Measurements from ENCODE around the gene TIPRL.

Gene TIPRL

GRCh38 chr1:168135921-168136708 lies 42.6 kb upstream of the TIPRL start:
- Histone ChIP-seq H3K36me3 (no peaks in the 10 kb centered on the region), H3K27me3 (peaks cover 89% of the 10 kb centered on the region), H3K4me3 (ENCODE audit: low read depth in 1 of 2, low read length in 1 of 2) (peak overlapping the region; percentile 31 to 63), H3K4me1 (ENCODE audit: control insufficient read depth in 1 of 2, insufficient read depth in 1 of 2, low read depth in 1 of 2, low read length in 1 of 2) (peaks cover 12 to 15% of the 10 kb centered on the region in 2 experiments), H3K27ac (no peak overlapping the region), H3K9me3 (no peaks in the 10 kb centered on the region)
- TF ChIP-seq CTCF (IDR thresholded peaks at IDR 0.05): no peak

DNA sequence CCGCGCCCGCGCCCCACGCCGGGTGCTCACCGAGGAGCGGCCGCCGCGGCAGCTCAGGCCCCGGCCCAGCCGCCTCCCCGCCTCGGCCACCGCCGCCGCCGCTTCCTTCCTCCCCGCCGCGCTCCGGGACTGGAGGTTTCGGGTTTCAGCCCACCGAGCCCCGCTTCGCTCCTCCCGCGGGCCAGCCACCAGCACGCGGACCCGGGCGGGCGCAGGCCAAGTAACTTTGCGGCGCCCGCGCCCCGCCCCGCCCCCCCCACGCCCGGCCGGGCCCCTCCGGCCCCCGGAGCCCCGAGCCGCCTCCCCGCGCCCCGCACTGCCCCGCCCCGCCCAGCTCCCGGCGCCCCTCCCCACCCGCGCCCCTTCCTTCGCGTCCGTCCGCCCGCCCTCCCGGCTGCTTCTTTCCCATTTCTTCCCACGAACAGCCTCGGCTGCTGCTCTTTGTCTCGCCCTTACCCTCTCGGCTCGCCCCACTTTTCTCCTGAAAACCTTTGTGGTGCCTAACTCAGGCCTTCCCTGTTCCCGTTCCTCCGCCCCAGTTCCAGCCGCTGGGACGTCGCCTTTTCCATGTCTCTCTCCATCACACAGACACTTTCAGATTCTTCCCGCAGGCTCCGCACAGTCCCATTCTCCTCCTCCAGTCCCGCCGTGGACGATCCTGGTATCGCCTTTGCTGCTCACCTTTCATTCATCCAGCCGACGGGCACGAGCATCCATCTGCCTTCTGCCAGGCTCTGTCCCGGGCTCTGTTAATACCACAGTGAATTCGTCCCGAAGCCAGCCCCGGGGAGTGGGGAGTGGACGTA lies 41.9 kb upstream of the TIPRL start, which contains the start of gene GPR161:
Gene GPR161, minus strand, starts transcription at position 222 of the 806 bp plus-strand sequence. CDS start 32,080 bp downstream, outside the sequence.
- peaks cover 12 to 15% of the 10 kb centered on the region in 2 experiments for H3K4me1 ChIP-seq (ENCODE audit: control insufficient read depth in 1 of 2, insufficient read depth in 1 of 2, low read depth in 1 of 2, low read length in 1 of 2)
- no peak within 1 kb of the TSS for H3K27ac ChIP-seq
- H3K27me3 ChIP-seq: peaks cover 84% of the 10 kb centered on the region
- H3K4me3 ChIP-seq (ENCODE audit: low read depth in 1 of 2, low read length in 1 of 2): peak within 1 kb of the TSS; percentile 31 to 63
- TF ChIP-seq CTCF (IDR thresholded peaks at IDR 0.05): no peak
- H3K36me3 ChIP-seq: no peaks in the 10 kb centered on the region
- H3K9me3 ChIP-seq: no peaks in the 10 kb centered on the region

- H3K4me1 ChIP-seq (ENCODE audit: control insufficient read depth in 1 of 2, insufficient read depth in 1 of 2, low read depth in 1 of 2, low read length in 1 of 2): peaks cover 12 to 15% of the 10 kb centered on the region in 2 experiments
- no peaks in the 10 kb centered on the region for H3K9me3 ChIP-seq
- no peaks in the 10 kb centered on the region for H3K36me3 ChIP-seq
- H3K4me3 ChIP-seq (ENCODE audit: low read depth in 1 of 2, low read length in 1 of 2): peak overlapping the region in 1 of 2 experiments; percentile 35
- no peak overlapping the region for H3K27ac ChIP-seq
- H3K27me3 ChIP-seq: peaks cover 80% of the 10 kb centered on the region
- no peak for TF ChIP-seq CTCF (IDR thresholded peaks at IDR 0.05)
These were observed 41.3 kb upstream of the TIPRL start for GRCh38 chr1:168137515-168137821.

DNA sequence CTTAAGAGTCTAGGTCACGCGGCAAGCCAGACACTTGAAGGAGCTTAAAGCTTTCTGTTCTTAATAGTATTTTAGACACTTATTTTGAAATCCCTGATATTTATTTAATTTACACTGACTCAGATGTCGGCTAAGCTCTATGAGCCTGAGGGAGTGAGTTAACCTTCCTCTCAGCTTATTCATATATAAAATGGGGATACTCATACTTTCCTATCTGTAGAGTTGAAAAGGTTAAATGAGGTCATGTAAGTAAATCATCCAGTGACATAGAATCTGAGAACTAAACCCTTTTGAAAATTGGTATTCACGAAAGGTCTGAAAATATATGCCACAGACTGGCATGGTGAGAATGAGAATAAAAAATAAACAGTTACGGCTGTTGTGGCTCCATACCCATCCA lies 40.6 kb upstream of the TIPRL start:
- H3K27me3 ChIP-seq: peaks cover 73% of the 10 kb centered on the region
- TF ChIP-seq CTCF (IDR thresholded peaks at IDR 0.05): no peak
- H3K27ac ChIP-seq: no peak overlapping the region
- H3K4me1 ChIP-seq (ENCODE audit: control insufficient read depth in 1 of 2, insufficient read depth in 1 of 2, low read depth in 1 of 2, low read length in 1 of 2): peaks cover 12 to 15% of the 10 kb centered on the region in 2 experiments
- H3K36me3 ChIP-seq: no peaks in the 10 kb centered on the region
- no peaks in the 10 kb centered on the region for H3K9me3 ChIP-seq
- H3K4me3 ChIP-seq (ENCODE audit: low read depth in 1 of 2, low read length in 1 of 2): no peak overlapping the region

DNA sequence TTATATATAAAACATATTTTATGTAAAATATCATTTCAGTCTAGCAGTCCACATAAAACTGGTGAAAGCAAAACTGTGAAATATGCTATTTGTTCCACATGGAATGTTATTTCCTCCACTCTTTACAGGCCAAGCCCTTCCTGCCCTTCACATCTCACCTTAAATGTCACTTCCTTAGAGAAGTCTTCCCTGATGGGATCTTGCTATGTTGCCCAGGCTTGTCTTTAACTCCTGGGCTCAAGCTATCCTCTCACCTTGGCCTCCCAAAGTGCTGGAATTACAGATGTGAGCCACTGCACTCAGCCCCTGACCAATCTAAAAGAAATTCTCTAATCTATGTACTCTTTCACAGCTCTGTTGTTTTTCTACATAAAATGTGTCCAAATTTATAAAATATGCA lies 39.7 kb upstream of the TIPRL start:
- Histone ChIP-seq H3K4me3 (ENCODE audit: low read depth in 1 of 2, low read length in 1 of 2) (no peak overlapping the region), H3K4me1 (ENCODE audit: control insufficient read depth in 1 of 2, insufficient read depth in 1 of 2, low read depth in 1 of 2, low read length in 1 of 2) (peaks cover 12 to 15% of the 10 kb centered on the region in 2 experiments), H3K27ac (no peak overlapping the region), H3K9me3 (no peaks in the 10 kb centered on the region), H3K36me3 (no peaks in the 10 kb centered on the region), H3K27me3 (peaks cover 64% of the 10 kb centered on the region)
- TF ChIP-seq CTCF (IDR thresholded peaks at IDR 0.05): no peak
